HepG2 (cell line): ENCODE results near the gene FAM193A. TPM values are rescaled to one million over a fixed set of nuclear protein-coding genes. Genes with fewer than 3 reads are reported as not detected.
A peak's percentile ranks its signal among the peaks of the same experiment; 100 is the strongest.

ENCODE experiments used
- ATAC-seq: fragments of 200-7000 bp; cut with Tn5 transposase; 3 replicates; pipeline ENCODE4 v1.9.1; 2020; ENCODE audit warnings: mild to moderate bottlenecking, moderate library complexity
- BruUV-seq: library from RNA; stranded (reverse); fragments of 400-500 nt; replicated peaks from 2 replicates; lab custom pipeline; 2021; lab: Mats Ljungman, UMichigan
- CTCF ChIA-PET: fragments of 300-600 bp; formaldehyde crosslinking; extraction: SDS; loops from one replicate; lab custom pipeline; 2021; ENCODE audit warnings: low total read pairs, inconsistent platforms, low intra/inter-chr PET ratio; lab: Yijun Ruan, JAX
- POLR2A ChIA-PET: fragments of 350-600 bp; sonication (Branson Sonifier 250); formaldehyde crosslinking; loops from one replicate; lab custom pipeline; 2020; ENCODE audit warnings: antibody characterized with exemption, inconsistent platforms; lab: Yijun Ruan, JAX
- DNase-seq: peaks from one replicate; pipeline ENCODE4 v3.0.0-alpha.2; 2015; ENCODE audit warnings: low spot score
- FAIRE-seq: peaks from 3 replicates; lab custom pipeline; 2011; peaks lifted over from hg19 to GRCh38; lab: Jason Lieb, UNC
- H2AFZ ChIP-seq: one replicate; pipeline ENCODE4 v1.6.1; 2011; ENCODE audit warnings: low read length, inconsistent platforms
- H3K27ac ChIP-seq: fragments of 300-600 bp; 3 replicates; pipeline ENCODE4 v1.8.0; 2011; ENCODE audit warnings: mixed run types, mild to moderate bottlenecking, mixed read lengths, low read length, inconsistent platforms; ENCODE audit not compliant: insufficient read depth; ENCODE audit errors: extremely low read length
- H3K27me3 ChIP-seq, 2 experiments: fragments of 200-600 bp in 1 of 2; 2 replicates in 1 of 2; 3 replicates in 1 of 2; pipeline versions ENCODE4 v1.6.0 to v1.8.0; 2011; ENCODE audit warnings: low read length in 2 of 2, mild to moderate bottlenecking in 2 of 2, moderate library complexity in 2 of 2, inconsistent platforms in 1 of 2; ENCODE audit not compliant: insufficient read depth in 2 of 2, control insufficient read depth in 1 of 2
- H3K36me3 ChIP-seq, 2 experiments: fragments of 200-600 bp in 1 of 2; replicated peaks in 1 of 2; 2 replicates in 1 of 2; 3 replicates in 1 of 2; pipeline versions ENCODE4 v1.5.1 to v1.8.0; 2011; ENCODE audit warnings: low read length in 2 of 2, inconsistent platforms in 1 of 2; ENCODE audit not compliant: insufficient read depth in 2 of 2, control insufficient read depth in 1 of 2
- H3K4me1 ChIP-seq: 2 replicates; pipeline ENCODE4 v1.5.1; 2012; ENCODE audit warnings: low read length, inconsistent platforms; ENCODE audit not compliant: insufficient read depth
- H3K4me2 ChIP-seq: 2 replicates; pipeline ENCODE4 v1.6.0; 2011; ENCODE audit warnings: low read depth, low read length, inconsistent platforms
- H3K4me3 ChIP-seq, 3 experiments: fragments of 200-600 bp in 1 of 3; sonication (generic), shearing (Covaris generic) in 1 of 3; replicated peaks in 1 of 3; 2 replicates each; pipeline ENCODE4 v1.5.1; 2011 to 2016; ENCODE audit warnings: low read length in 3 of 3, inconsistent platforms in 2 of 3, low read depth in 2 of 3, mild to moderate bottlenecking in 2 of 3, control low read depth in 1 of 3, mixed read lengths in 1 of 3; ENCODE audit not compliant: insufficient read depth in 1 of 3
- H3K79me2 ChIP-seq: one replicate; pipeline ENCODE4 v1.6.1; 2011; ENCODE audit warnings: low read length, inconsistent platforms; ENCODE audit not compliant: insufficient read depth
- H3K9ac ChIP-seq: 2 replicates; pipeline ENCODE4 v1.6.0; 2011; ENCODE audit warnings: mild to moderate bottlenecking, low read depth, low read length, inconsistent platforms; ENCODE audit not compliant: insufficient read depth
- H3K9me3 ChIP-seq: 2 replicates; pipeline ENCODE4 v1.5.1; 2012; ENCODE audit warnings: mild to moderate bottlenecking, low read length
- H4K20me1 ChIP-seq: 2 replicates; pipeline ENCODE4 v1.6.0; 2011; ENCODE audit warnings: inconsistent platforms, mild to moderate bottlenecking, low read length, moderate library complexity; ENCODE audit not compliant: insufficient read depth
- AGO2 ChIP-seq: fragments of 200-400 bp; formaldehyde crosslinking; optimal IDR thresholded peaks from 2 replicates; pipeline ENCODE3; 2017; ENCODE audit warnings: mild to moderate bottlenecking, low read depth, low read length, moderate library complexity
- MED8 ChIP-seq: sonication (generic); formaldehyde crosslinking; IDR thresholded peaks from 2 replicates; pipeline ENCODE4 v1.8.1; 2023; ENCODE audit warnings: mild to moderate bottlenecking, missing genetic modification reagents; ENCODE audit not compliant: insufficient replicate concordance
- STAG1 ChIP-seq: sonication (generic); formaldehyde crosslinking; IDR thresholded peaks from 2 replicates; pipeline ENCODE4 v1.4.0; 2020; ENCODE audit warnings: missing genetic modification reagents
- TCF12 ChIP-seq, 2 experiments: fragments of 450-650 bp in 1 of 2; sonication (generic) in 1 of 2; formaldehyde crosslinking in 1 of 2; IDR thresholded peaks; 2 replicates each; pipeline versions ENCODE4 v1.6.1 to v1.8.0; 2017 to 2022; ENCODE audit warnings: antibody characterized with exemption in 1 of 2, mild to moderate bottlenecking in 1 of 2, missing genetic modification reagents in 1 of 2, moderate library complexity in 1 of 2
- ZNF263 ChIP-seq: sonication (generic); formaldehyde crosslinking; IDR thresholded peaks from 2 replicates; pipeline ENCODE4 v1.4.0; 2020; ENCODE audit warnings: missing genetic modification reagents
- ZNF354B ChIP-seq: sonication (generic); formaldehyde crosslinking; IDR thresholded peaks from 2 replicates; pipeline ENCODE4 v1.8.0; 2022; ENCODE audit warnings: mild to moderate bottlenecking, missing genetic modification reagents
- ZNF564 ChIP-seq: sonication (generic); formaldehyde crosslinking; IDR thresholded peaks from 2 replicates; pipeline ENCODE4 v1.8.1; 2023; ENCODE audit warnings: mild to moderate bottlenecking, missing genetic modification reagents
- ZNF747 ChIP-seq: sonication (generic); formaldehyde crosslinking; IDR thresholded peaks from 2 replicates; pipeline ENCODE4 v1.8.1; 2023; ENCODE audit warnings: missing genetic modification reagents, mild to moderate bottlenecking, borderline replicate concordance
- ZNF768 ChIP-seq: sonication (generic); formaldehyde crosslinking; IDR thresholded peaks from 2 replicates; pipeline ENCODE4 v1.4.0; 2020; ENCODE audit warnings: missing genetic modification reagents
- WGBS: methylation state at CpG from one replicate; pipeline ENCODE4 v1.1.6; 2017; ENCODE audit warnings: low lambda C conversion rate; 5-methylcytosine and 5-hydroxymethylcytosine counted together
- in situ Hi-C: cut with HindIII; loops from 2 replicates; pipeline ENCODE4 v1.10.0; 2017; ENCODE audit warnings: low pct_unique_long_range_greater_than_20kb; ENCODE audit not compliant: extremely low pct_ligation_motif_present
- intact Hi-C: fragments of 100-400 bp; cut with micrococcal nuclease; formaldehyde crosslinking; loops from one replicate; pipeline ENCODE4 v1.10.0; 2022; ENCODE audit not compliant: unreplicated experiment
- polyA plus RNA-seq, 8 experiments: library from polyadenylated mRNA; depleted of rRNA in 3 of 8; stranded (reverse) in 7 of 8; unstranded in 1 of 8; fragments of >200 nt; fragmentation: Illumina TruSeq in 4 of 8; extraction: Trizol in 4 of 8; gene quantifications; 2 replicates each; pipeline versions ENCODE4 v1.2.1 to v1.2.3, GENCODE V29; 2011 to 2016; ENCODE audit warnings: low read depth in 4 of 8, missing spikeins in 1 of 8, mixed read lengths in 1 of 8; ENCODE audit not compliant: insufficient read depth in 1 of 8
- total RNA-seq, 5 experiments: library from RNA; depleted of rRNA; stranded (reverse); fragments of >200 nt; fragmentation: Illumina TruSeq; extraction: Trizol; gene quantifications; 2 replicates each; pipeline ENCODE4 v1.2.3, GENCODE V29; 2016; ENCODE audit warnings: low read depth in 1 of 5
- TF ChIP-seq, protein P1 (sequence below): sonication (generic); formaldehyde crosslinking; IDR thresholded peaks from 2 replicates; pipeline ENCODE4 v1.4.0; 2020; ENCODE audit warnings: mild to moderate bottlenecking, missing genetic modification reagents
- TF ChIP-seq, protein P2 (sequence below): sonication (generic); formaldehyde crosslinking; IDR thresholded peaks from 2 replicates; pipeline ENCODE4 v1.8.1; 2022; ENCODE audit warnings: mild to moderate bottlenecking, missing genetic modification reagents
- TF ChIP-seq, protein P3 (sequence below): sonication (generic); formaldehyde crosslinking; IDR thresholded peaks from 2 replicates; pipeline ENCODE4 v1.4.0; 2020; ENCODE audit warnings: low read depth, mild to moderate bottlenecking, missing genetic modification reagents
- TF ChIP-seq, protein P4 (sequence below): sonication (generic); formaldehyde crosslinking; IDR thresholded peaks from 2 replicates; pipeline ENCODE4 v1.8.0; 2022; ENCODE audit warnings: missing genetic modification reagents, low read depth, mild to moderate bottlenecking, borderline replicate concordance
- TF ChIP-seq, protein P5 (sequence below): sonication (generic); formaldehyde crosslinking; IDR thresholded peaks from 2 replicates; pipeline ENCODE4 v1.4.0; 2020; ENCODE audit warnings: missing genetic modification reagents

The FAM193A gene
- total and polyA plus RNA-seq, 2 of the 13 experiments (the other 11 are each of a cell fraction or from before 2014, with no cell fraction given), result 5.7 to 8.7 TPM

DNA sequence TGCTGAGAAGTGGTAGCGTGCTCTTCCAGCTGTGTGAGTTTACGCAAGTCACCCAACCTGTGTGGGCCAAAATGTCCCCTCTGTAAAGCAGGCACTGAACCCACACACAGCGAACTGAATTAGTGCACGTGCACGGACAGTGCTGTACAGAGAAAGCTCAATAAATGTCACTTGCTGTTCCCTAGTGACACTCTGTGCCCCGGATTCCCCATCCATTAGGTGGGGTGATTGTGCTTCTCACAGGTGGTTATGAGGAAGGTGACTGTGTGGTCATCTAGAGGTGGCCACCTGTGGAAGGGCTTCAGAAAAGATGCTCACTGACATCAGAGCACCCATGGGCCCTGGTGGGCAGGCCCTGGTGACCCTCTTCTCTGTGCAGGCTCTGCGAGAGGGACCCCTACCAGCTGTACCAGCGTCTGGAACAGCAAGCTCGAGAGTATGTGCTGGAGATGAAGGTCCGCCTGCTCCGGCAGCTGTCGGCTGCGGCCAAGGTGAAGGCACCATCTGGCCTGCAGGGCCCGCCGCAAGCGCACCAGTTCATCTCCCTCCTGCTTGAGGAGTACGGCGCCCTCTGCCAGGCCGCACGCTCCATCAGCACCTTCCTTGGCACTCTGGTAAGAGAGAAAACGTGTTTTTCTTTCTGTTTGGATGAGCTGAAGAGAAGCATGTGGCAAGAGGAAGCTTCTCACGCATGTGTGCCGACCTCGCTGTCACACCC is 94.3 kb downstream of the FAM193A start:
- POLR2A ChIA-PET, result no interaction called here
- TF ChIP-seq, protein P1, sequence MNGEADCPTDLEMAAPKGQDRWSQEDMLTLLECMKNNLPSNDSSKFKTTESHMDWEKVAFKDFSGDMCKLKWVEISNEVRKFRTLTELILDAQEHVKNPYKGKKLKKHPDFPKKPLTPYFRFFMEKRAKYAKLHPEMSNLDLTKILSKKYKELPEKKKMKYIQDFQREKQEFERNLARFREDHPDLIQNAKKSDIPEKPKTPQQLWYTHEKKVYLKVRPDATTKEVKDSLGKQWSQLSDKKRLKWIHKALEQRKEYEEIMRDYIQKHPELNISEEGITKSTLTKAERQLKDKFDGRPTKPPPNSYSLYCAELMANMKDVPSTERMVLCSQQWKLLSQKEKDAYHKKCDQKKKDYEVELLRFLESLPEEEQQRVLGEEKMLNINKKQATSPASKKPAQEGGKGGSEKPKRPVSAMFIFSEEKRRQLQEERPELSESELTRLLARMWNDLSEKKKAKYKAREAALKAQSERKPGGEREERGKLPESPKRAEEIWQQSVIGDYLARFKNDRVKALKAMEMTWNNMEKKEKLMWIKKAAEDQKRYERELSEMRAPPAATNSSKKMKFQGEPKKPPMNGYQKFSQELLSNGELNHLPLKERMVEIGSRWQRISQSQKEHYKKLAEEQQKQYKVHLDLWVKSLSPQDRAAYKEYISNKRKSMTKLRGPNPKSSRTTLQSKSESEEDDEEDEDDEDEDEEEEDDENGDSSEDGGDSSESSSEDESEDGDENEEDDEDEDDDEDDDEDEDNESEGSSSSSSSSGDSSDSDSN, result no peak
- TF ChIP-seq ZNF747 (CRISPR knock-in tag) (no peak), TCF12 (IDR thresholded peaks at IDR 0.05) (no peak), TCF12 (CRISPR knock-in tag; IDR thresholded peaks at IDR 0.05) (no peak), ZNF768 (CRISPR knock-in tag) (peak; percentile 26; the same call in 1 of the 2 replicates), AGO2 (peak; percentile 38), ZNF354B (no peak), ZNF564 (no peak), MED8 (CRISPR knock-in tag) (no peak), ZNF263 (CRISPR knock-in tag) (0 out of 2 replicates have a peak, but pooled peaks have one; percentile 11), STAG1 (CRISPR knock-in tag) (peak; percentile 30)
- TF ChIP-seq, protein P2, sequence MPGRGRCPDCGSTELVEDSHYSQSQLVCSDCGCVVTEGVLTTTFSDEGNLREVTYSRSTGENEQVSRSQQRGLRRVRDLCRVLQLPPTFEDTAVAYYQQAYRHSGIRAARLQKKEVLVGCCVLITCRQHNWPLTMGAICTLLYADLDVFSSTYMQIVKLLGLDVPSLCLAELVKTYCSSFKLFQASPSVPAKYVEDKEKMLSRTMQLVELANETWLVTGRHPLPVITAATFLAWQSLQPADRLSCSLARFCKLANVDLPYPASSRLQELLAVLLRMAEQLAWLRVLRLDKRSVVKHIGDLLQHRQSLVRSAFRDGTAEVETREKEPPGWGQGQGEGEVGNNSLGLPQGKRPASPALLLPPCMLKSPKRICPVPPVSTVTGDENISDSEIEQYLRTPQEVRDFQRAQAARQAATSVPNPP, result no peak
- TF ChIP-seq, protein P3, sequence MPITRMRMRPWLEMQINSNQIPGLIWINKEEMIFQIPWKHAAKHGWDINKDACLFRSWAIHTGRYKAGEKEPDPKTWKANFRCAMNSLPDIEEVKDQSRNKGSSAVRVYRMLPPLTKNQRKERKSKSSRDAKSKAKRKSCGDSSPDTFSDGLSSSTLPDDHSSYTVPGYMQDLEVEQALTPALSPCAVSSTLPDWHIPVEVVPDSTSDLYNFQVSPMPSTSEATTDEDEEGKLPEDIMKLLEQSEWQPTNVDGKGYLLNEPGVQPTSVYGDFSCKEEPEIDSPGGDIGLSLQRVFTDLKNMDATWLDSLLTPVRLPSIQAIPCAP, result no peak
- TF ChIP-seq, protein P4, sequence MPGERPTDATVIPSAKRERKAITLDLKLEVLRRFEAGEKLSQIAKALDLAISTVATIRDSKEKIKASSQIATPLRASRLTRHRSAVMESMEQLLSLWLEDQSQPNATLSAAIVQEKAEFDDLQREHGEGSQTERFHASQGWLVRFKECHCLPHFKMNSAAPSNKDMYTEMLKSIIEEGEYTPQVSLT (CRISPR knock-in tag), result no peak
- TF ChIP-seq, protein P5, sequence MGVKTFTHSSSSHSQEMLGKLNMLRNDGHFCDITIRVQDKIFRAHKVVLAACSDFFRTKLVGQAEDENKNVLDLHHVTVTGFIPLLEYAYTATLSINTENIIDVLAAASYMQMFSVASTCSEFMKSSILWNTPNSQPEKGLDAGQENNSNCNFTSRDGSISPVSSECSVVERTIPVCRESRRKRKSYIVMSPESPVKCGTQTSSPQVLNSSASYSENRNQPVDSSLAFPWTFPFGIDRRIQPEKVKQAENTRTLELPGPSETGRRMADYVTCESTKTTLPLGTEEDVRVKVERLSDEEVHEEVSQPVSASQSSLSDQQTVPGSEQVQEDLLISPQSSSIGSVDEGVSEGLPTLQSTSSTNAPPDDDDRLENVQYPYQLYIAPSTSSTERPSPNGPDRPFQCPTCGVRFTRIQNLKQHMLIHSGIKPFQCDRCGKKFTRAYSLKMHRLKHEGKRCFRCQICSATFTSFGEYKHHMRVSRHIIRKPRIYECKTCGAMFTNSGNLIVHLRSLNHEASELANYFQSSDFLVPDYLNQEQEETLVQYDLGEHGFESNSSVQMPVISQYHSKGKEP (CRISPR knock-in tag), result no peak

More for the DNA sequence above, 94.3 kb downstream of the FAM193A start:
- no peak overlapping the region for H3K4me2 ChIP-seq
- H3K4me1 ChIP-seq, result peaks cover 8% of the 10 kb centered on the region; the same call in 1 of the 2 replicates
- no peak overlapping the region for H3K27ac ChIP-seq
- no peaks in the 10 kb centered on the region for H4K20me1 ChIP-seq
- no peak overlapping the region for H3K9ac ChIP-seq
- intact Hi-C loops, result no loop called here
- H3K27me3 ChIP-seq, result no peaks in the 10 kb centered on the region
- 98% methylated on average over 16 of the region's 24 CpGs for WGBS
- peaks cover 23 to 69% of the 10 kb centered on the region in 2 experiments for H3K36me3 ChIP-seq
- in situ Hi-C loops, result no loop called here
- H3K4me3 ChIP-seq, result no peak overlapping the region
- peak; percentile 29; the same call in 2 of the 3 replicates for ATAC-seq
- no peak overlapping the region for H2AFZ ChIP-seq
- CTCF ChIA-PET, result no interaction called here
- BruUV-seq, result no TSS peak
- H3K79me2 ChIP-seq, result no peaks in the 10 kb centered on the region
- no peak for FAIRE-seq
- no peak for DNase-seq
- no peaks in the 10 kb centered on the region for H3K9me3 ChIP-seq
